Brain microvascular endothelial cell (primary cell): ENCODE measurements around the gene C1QTNF12.

ENCODE experiments used
- DNase-seq: peaks from one replicate; pipeline ENCODE4 v3.0.0-alpha.2; 2020
- H3K27ac ChIP-seq: fragments of 250-450 bp; sonication (Bioruptor Pico); 2 replicates; pipeline ENCODE4 v1.5.1; 2020; ENCODE audit warnings: mild to moderate bottlenecking, moderate library complexity
- H3K27me3 ChIP-seq: fragments of 250-450 bp; sonication (Bioruptor Pico); replicated peaks from 2 replicates; pipeline ENCODE4 v1.5.1; 2020; ENCODE audit warnings: mild to moderate bottlenecking
- H3K36me3 ChIP-seq: fragments of 250-450 bp; sonication (Bioruptor Pico); replicated peaks from 2 replicates; pipeline ENCODE4 v1.5.1; 2020; ENCODE audit warnings: mild to moderate bottlenecking
- H3K4me3 ChIP-seq: 2 replicates; pipeline ENCODE4 v1.5.1; 2011; ENCODE audit warnings: low read depth, mild to moderate bottlenecking, control low read depth, low read length, moderate library complexity
- CTCF ChIP-seq: IDR thresholded peaks from 2 replicates; pipeline ENCODE4 v1.5.1; 2011; ENCODE audit warnings: low read depth, mild to moderate bottlenecking, moderate library complexity, low read length, control low read depth, inconsistent platforms; ENCODE audit errors: missing control alignments
- in situ Hi-C: cut with HindIII; loops from 2 replicates; pipeline ENCODE4 v1.10.0; 2017; ENCODE audit warnings: low sequenced_read_pairs, low pct_ligation_motif_present

C1QTNF12 gene

GRCh38 chr1:1246577-1247340 is at the start of gene C1QTNF12:
C1QTNF12 (minus strand) TSS chr1:1246722; CDS start chr1:1246690, 32 bp downstream.
- H3K4me3 ChIP-seq: no peak within 1 kb of the TSS
- TF ChIP-seq CTCF: no peak
- H3K27ac ChIP-seq: no peak within 1 kb of the TSS
- H3K36me3 ChIP-seq: no peaks in the 10 kb centered on the region
- in situ Hi-C loops: no loop called here
- H3K27me3 ChIP-seq: no peaks in the 10 kb centered on the region
- no peak for DNase-seq

GRCh38 chr1:1295154-1295923 is 48.8 kb upstream of the C1QTNF12 start:
- DNase-seq: no peak
- TF ChIP-seq CTCF: no peak
- peaks cover 5% of the 10 kb centered on the region for H3K36me3 ChIP-seq
- H3K27ac ChIP-seq: no peak overlapping the region
- in situ Hi-C loops: no loop called here
- H3K4me3 ChIP-seq: no peak overlapping the region
- H3K27me3 ChIP-seq: no peaks in the 10 kb centered on the region

DNA sequence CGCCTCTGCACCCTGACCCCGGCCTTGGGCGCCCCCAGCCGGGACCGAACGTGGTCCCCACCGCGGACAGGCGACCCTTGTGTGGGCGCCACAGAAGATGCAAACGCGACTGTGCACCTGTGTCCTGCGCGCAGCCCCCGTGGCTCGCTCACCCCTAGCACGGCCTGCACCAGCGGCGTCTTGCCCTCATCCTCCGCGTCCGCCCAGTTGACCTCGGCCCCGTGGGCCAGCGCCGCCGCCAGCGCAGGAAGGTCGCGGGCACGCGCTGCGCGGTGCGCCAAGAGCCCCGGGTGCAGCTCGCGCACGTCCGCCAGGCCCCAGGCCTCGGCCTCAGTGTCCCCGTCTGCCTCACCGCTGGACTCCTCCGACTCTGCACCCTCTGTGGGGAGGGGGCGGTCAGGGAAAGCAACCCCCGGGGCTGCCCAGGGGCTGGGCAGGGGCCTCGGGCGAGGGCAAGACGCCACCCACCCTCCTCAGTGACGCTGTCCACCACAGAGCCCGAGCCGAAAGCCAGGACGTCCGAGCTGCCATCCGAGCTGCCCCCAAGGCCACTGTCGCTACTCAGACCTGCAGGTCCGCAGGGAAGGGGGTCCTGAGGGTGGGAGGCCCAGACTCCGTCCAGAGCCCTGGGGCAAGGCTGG is 47.8 kb upstream of the C1QTNF12 start:
- Histone ChIP-seq H3K36me3 (peaks cover 5% of the 10 kb centered on the region), H3K27me3 (no peaks in the 10 kb centered on the region), H3K4me3 (no peak overlapping the region), H3K27ac (no peak overlapping the region)
- no peak for TF ChIP-seq CTCF
- in situ Hi-C loops: no loop called here
- no peak for DNase-seq

GRCh38 chr1:1293263-1294249 is 47.0 kb upstream of the C1QTNF12 start:
- DNase-seq: no peak
- H3K4me3 ChIP-seq: no peak overlapping the region
- TF ChIP-seq CTCF: no peak
- in situ Hi-C loops: no loop called here
- H3K27me3 ChIP-seq: no peaks in the 10 kb centered on the region
- H3K36me3 ChIP-seq: peaks cover 5% of the 10 kb centered on the region
- no peak overlapping the region for H3K27ac ChIP-seq

- TF ChIP-seq CTCF: no peak
- in situ Hi-C loops: no loop called here
- H3K4me3 ChIP-seq: no peak overlapping the region
- no peak for DNase-seq
- no peak overlapping the region for H3K27ac ChIP-seq
- no peaks in the 10 kb centered on the region for H3K27me3 ChIP-seq
- peaks cover 5% of the 10 kb centered on the region for H3K36me3 ChIP-seq
Measured at GRCh38 chr1:1292851-1293250, 46.3 kb upstream of the C1QTNF12 start.
